ENCODE measurements around the gene MPO.

DNA sequence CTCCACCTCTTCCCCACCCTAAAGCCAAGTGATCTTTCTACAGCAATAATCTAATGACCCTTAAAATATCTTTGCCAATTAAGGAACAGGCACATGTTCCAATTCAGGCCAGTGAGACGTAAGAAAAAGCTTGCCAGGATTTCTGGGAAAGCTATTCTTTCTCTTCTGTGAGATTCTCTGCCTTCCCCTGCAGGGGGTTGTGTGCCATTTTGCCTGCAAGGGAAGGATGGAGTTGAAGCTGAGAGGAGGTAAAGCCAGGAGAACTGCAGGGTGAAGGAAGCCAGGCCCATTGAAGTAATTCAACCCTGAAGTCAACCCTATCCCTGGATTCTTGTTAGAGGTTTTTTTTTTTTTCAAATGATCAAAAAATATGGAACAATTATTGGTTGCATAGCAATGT lies 51.4 kb downstream of the MPO start:
- TF ChIP-seq, protein P1, sequence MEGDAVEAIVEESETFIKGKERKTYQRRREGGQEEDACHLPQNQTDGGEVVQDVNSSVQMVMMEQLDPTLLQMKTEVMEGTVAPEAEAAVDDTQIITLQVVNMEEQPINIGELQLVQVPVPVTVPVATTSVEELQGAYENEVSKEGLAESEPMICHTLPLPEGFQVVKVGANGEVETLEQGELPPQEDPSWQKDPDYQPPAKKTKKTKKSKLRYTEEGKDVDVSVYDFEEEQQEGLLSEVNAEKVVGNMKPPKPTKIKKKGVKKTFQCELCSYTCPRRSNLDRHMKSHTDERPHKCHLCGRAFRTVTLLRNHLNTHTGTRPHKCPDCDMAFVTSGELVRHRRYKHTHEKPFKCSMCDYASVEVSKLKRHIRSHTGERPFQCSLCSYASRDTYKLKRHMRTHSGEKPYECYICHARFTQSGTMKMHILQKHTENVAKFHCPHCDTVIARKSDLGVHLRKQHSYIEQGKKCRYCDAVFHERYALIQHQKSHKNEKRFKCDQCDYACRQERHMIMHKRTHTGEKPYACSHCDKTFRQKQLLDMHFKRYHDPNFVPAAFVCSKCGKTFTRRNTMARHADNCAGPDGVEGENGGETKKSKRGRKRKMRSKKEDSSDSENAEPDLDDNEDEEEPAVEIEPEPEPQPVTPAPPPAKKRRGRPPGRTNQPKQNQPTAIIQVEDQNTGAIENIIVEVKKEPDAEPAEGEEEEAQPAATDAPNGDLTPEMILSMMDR (conservative IDR thresholded peaks at IDR 0.05 in 1 of 2, IDR thresholded peaks at IDR 0.05 in 1 of 2; ENCODE audit: low read depth in 1 of 2, low read length in 2 of 2) = no peak
- TF ChIP-seq EZH2 (IDR thresholded peaks at IDR 0.05; ENCODE audit: low read length, missing control alignments) = no peak
